ENCODE measurements around the gene KLHDC10.

GRCh38 chr7:130131964-130132875, 61.9 kb downstream of the KLHDC10 start:
- TF ChIP-seq POLR2A (IDR thresholded peaks at IDR 0.05; ENCODE audit: low read length) (no peak), EP300 (IDR thresholded peaks at IDR 0.05) (no peak), HDAC2 (IDR thresholded peaks at IDR 0.05) (no peak), CHD4 (IDR thresholded peaks at IDR 0.05; ENCODE audit: borderline replicate concordance) (no peak), REST (IDR thresholded peaks at IDR 0.05) (no peak), RFX5 (IDR thresholded peaks at IDR 0.05) (no peak), CBX2 (IDR thresholded peaks at IDR 0.05; ENCODE audit: borderline replicate concordance, low read depth) (no peak), KDM1A (IDR thresholded peaks at IDR 0.05; ENCODE audit: low read depth) (no peak), RAD21 (conservative IDR thresholded peaks at IDR 0.05 in 1 of 2, IDR thresholded peaks at IDR 0.05 in 1 of 2) (no peak), CBX8 (IDR thresholded peaks at IDR 0.05) (no peak), SMC3 (IDR thresholded peaks at IDR 0.05) (no peak), HES2 (IDR thresholded peaks at IDR 0.05) (no peak)
- TF ChIP-seq, protein P1, sequence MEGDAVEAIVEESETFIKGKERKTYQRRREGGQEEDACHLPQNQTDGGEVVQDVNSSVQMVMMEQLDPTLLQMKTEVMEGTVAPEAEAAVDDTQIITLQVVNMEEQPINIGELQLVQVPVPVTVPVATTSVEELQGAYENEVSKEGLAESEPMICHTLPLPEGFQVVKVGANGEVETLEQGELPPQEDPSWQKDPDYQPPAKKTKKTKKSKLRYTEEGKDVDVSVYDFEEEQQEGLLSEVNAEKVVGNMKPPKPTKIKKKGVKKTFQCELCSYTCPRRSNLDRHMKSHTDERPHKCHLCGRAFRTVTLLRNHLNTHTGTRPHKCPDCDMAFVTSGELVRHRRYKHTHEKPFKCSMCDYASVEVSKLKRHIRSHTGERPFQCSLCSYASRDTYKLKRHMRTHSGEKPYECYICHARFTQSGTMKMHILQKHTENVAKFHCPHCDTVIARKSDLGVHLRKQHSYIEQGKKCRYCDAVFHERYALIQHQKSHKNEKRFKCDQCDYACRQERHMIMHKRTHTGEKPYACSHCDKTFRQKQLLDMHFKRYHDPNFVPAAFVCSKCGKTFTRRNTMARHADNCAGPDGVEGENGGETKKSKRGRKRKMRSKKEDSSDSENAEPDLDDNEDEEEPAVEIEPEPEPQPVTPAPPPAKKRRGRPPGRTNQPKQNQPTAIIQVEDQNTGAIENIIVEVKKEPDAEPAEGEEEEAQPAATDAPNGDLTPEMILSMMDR (IDR thresholded peaks at IDR 0.05), result no peak

All from A549 (cell line).